ENCODE data around the gene LYPD5. TPM values are rescaled to one million over a fixed set of nuclear protein-coding genes. Genes with fewer than 3 reads are reported as not detected.
"Not testable (repeated sequence)": the region's sequence is repeated elsewhere in the genome, so short reads cannot be mapped to it uniquely, and the experiment has no call there.

Gene LYPD5
- total RNA-seq, 1 experiment from 2014 or later = 0.46 TPM

DNA sequence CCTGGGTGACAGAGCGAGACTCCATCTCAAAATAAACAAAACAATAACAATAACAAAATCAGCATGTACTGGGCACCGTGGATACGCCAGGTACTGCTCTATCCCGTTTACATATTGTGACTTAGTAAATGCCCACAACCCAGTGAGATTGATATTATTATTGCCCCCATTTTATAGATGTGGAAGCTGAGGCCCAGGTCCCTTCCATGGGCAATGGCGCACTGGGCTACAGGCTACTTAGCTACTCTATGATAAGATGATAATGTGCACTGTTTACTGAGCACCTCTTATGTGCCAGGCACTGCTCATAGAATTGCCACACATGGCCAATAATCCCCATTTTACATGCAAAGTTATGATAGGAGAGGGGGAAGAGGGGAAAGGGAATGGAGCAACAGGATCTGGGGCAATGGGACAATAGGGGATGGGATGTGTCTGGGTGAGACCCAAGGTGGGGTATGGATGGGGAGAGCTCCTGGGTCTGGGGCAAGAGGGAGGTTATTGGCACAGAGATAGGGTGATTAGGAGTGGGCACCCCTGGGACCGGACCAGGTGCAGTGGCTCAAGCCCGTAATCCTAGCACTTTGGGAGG, 26.9 kb downstream of the LYPD5 start:
- ATAC-seq (no peak), DNase-seq (ENCODE audit: low spot score) (no peak)
- no peaks in the 10 kb centered on the region for H3K36me3 Mint-ChIP-seq
- no peaks in the 10 kb centered on the region for H3K9me3 Mint-ChIP-seq
- TF ChIP-seq CBFB (CRISPR knock-in tag; IDR thresholded peaks at IDR 0.05; ENCODE audit: low read depth) (no peak), ZNF416 (CRISPR knock-in tag; IDR thresholded peaks at IDR 0.05) (no peak), ZNF232 (CRISPR knock-in tag; IDR thresholded peaks at IDR 0.05) (no peak), ZNF423 (CRISPR knock-in tag; IDR thresholded peaks at IDR 0.05) (no peak), FOXP1 (CRISPR knock-in tag; IDR thresholded peaks at IDR 0.05; ENCODE audit: borderline replicate concordance) (no peak), ZNF138 (CRISPR knock-in tag; conservative IDR thresholded peaks at IDR 0.05) (no peak), NR1H2 (CRISPR knock-in tag; IDR thresholded peaks at IDR 0.05) (no peak), NFE2L1 (CRISPR knock-in tag; IDR thresholded peaks at IDR 0.05) (no peak), TEAD1 (CRISPR knock-in tag; IDR thresholded peaks at IDR 0.05) (no peak), CREB1 (CRISPR knock-in tag; IDR thresholded peaks at IDR 0.05) (no peak)
- TF ChIP-seq, protein P1, sequence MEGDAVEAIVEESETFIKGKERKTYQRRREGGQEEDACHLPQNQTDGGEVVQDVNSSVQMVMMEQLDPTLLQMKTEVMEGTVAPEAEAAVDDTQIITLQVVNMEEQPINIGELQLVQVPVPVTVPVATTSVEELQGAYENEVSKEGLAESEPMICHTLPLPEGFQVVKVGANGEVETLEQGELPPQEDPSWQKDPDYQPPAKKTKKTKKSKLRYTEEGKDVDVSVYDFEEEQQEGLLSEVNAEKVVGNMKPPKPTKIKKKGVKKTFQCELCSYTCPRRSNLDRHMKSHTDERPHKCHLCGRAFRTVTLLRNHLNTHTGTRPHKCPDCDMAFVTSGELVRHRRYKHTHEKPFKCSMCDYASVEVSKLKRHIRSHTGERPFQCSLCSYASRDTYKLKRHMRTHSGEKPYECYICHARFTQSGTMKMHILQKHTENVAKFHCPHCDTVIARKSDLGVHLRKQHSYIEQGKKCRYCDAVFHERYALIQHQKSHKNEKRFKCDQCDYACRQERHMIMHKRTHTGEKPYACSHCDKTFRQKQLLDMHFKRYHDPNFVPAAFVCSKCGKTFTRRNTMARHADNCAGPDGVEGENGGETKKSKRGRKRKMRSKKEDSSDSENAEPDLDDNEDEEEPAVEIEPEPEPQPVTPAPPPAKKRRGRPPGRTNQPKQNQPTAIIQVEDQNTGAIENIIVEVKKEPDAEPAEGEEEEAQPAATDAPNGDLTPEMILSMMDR (IDR thresholded peaks at IDR 0.05) = no peak
- TF ChIP-seq, protein P2, sequence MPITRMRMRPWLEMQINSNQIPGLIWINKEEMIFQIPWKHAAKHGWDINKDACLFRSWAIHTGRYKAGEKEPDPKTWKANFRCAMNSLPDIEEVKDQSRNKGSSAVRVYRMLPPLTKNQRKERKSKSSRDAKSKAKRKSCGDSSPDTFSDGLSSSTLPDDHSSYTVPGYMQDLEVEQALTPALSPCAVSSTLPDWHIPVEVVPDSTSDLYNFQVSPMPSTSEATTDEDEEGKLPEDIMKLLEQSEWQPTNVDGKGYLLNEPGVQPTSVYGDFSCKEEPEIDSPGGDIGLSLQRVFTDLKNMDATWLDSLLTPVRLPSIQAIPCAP (CRISPR knock-in tag; IDR thresholded peaks at IDR 0.05) = no peak
- TF ChIP-seq, protein P3, sequence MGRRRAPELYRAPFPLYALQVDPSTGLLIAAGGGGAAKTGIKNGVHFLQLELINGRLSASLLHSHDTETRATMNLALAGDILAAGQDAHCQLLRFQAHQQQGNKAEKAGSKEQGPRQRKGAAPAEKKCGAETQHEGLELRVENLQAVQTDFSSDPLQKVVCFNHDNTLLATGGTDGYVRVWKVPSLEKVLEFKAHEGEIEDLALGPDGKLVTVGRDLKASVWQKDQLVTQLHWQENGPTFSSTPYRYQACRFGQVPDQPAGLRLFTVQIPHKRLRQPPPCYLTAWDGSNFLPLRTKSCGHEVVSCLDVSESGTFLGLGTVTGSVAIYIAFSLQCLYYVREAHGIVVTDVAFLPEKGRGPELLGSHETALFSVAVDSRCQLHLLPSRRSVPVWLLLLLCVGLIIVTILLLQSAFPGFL (CRISPR knock-in tag; IDR thresholded peaks at IDR 0.05; ENCODE audit: borderline replicate concordance) = no peak
- TF ChIP-seq, protein P4, sequence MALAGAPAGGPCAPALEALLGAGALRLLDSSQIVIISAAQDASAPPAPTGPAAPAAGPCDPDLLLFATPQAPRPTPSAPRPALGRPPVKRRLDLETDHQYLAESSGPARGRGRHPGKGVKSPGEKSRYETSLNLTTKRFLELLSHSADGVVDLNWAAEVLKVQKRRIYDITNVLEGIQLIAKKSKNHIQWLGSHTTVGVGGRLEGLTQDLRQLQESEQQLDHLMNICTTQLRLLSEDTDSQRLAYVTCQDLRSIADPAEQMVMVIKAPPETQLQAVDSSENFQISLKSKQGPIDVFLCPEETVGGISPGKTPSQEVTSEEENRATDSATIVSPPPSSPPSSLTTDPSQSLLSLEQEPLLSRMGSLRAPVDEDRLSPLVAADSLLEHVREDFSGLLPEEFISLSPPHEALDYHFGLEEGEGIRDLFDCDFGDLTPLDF (CRISPR knock-in tag; IDR thresholded peaks at IDR 0.05) = no peak
- TF ChIP-seq, protein P5, sequence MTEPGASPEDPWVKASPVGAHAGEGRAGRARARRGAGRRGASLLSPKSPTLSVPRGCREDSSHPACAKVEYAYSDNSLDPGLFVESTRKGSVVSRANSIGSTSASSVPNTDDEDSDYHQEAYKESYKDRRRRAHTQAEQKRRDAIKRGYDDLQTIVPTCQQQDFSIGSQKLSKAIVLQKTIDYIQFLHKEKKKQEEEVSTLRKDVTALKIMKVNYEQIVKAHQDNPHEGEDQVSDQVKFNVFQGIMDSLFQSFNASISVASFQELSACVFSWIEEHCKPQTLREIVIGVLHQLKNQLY (CRISPR knock-in tag; IDR thresholded peaks at IDR 0.05) = no peak
- peaks cover 67% of the 10 kb centered on the region for H3K27me3 Mint-ChIP-seq (ENCODE audit: low read depth)
- no peak overlapping the region for H3K27ac Mint-ChIP-seq
- peak overlapping the region; percentile 72; the same call in 1 of the 2 replicates for H3K4me3 Mint-ChIP-seq
- H3K4me1 Mint-ChIP-seq = peaks cover 47% of the 10 kb centered on the region
- ChIA-PET CTCF (interaction anchor here (1.1 to 7.4 kb wide), 7 partner anchors 9 to 146 kb away, joined by 3 to 101 read pairs (median 16); partner anchors contain the start of genes SMG9 and ZNF283), POLR2A (interaction anchor here (1.3 to 1.9 kb wide), 3 partner anchors 10 to 107 kb away, joined by 3 to 12 read pairs (median 3); partner anchors contain the start of gene SMG9)

DNA sequence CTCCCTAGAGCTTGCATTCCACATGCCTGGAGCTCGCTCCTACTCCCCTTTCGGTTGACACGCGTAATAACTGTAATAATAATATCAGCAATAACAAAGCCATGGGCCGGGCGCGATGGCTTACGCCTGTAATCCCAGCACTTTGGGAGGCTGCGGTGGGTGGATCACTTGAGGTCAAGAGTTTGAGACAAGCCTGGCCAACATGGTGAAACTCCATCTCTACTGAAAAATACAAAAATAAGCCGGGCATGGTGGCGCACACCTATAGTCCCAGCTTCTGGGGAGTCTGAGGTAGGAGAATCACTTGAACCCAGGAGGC, 27.3 kb downstream of the LYPD5 start:
- ATAC-seq = not testable (repeated sequence)
- peak overlapping the region; percentile 72 for H3K4me3 Mint-ChIP-seq
- POLR2A ChIA-PET = interaction anchor here (0.8 to 1.9 kb wide), 4 partner anchors 11 to 106 kb away, joined by 3 to 12 read pairs (median 3); partner anchors contain the start of gene SMG9

More for the DNA sequence above, 27.3 kb downstream of the LYPD5 start:
- H3K36me3 Mint-ChIP-seq; DNase-seq (ENCODE audit: low spot score); H3K27ac Mint-ChIP-seq; H3K9me3 Mint-ChIP-seq: not testable (repeated sequence)
- Mint-ChIP-seq H3K4me1 (peaks cover 44% of the 10 kb centered on the region), H3K27me3 (ENCODE audit: low read depth) (peaks cover 71% of the 10 kb centered on the region)
- CTCF ChIA-PET = interaction anchor here (0.7 to 7.4 kb wide), 15 partner anchors 8 to 257 kb away, joined by 3 to 101 read pairs (median 6); partner anchors contain the start of genes IRGQ, SMG9, ZNF283 and ZNF45

Data from WTC11 (cell line).